Measurements from ENCODE around the gene AOAH.
A peak's percentile ranks its signal among the peaks of the same experiment; 100 is the strongest.

The AOAH gene

GRCh38 chr7:36653663-36654355 lies 70.5 kb downstream of the AOAH start:
- TF ChIP-seq CEBPB (IDR thresholded peaks at IDR 0.05): no peak
- TF ChIP-seq TEAD4 (IDR thresholded peaks at IDR 0.05): no peak

- TF ChIP-seq USF1 (IDR thresholded peaks at IDR 0.05) (no peak), NFIC (IDR thresholded peaks at IDR 0.05) (peak; percentile 74), TEAD4 (IDR thresholded peaks at IDR 0.05) (peak; percentile 87), EGR1 (IDR thresholded peaks at IDR 0.05) (no peak), TAF1 (IDR thresholded peaks at IDR 0.05; ENCODE audit: low read depth) (no peak), EP300 (IDR thresholded peaks at IDR 0.05; ENCODE audit: borderline replicate concordance) (peak; percentile 79), CEBPB (IDR thresholded peaks at IDR 0.05) (peak; percentile 52; the same call in 1 of the 2 replicates), REST (IDR thresholded peaks at IDR 0.05; ENCODE audit: low read depth) (no peak), RAD21 (IDR thresholded peaks at IDR 0.05; ENCODE audit: low read depth) (peak; percentile 14; the same call in 1 of the 2 replicates), YY1 (IDR thresholded peaks at IDR 0.05; ENCODE audit: low read depth) (no peak), FOXM1 (IDR thresholded peaks at IDR 0.05; ENCODE audit: borderline replicate concordance, low read depth) (peak; percentile 82), MAX (IDR thresholded peaks at IDR 0.05) (peak; percentile 45; the same call in 1 of the 2 replicates), CREB1 (IDR thresholded peaks at IDR 0.05; ENCODE audit: low read depth) (no peak; the same call in 1 of the 2 replicates), TCF12 (IDR thresholded peaks at IDR 0.05; ENCODE audit: low read depth) (0 out of 2 replicates have a peak, but pooled peaks have one; percentile 59)
Observed at GRCh38 chr7:36653008-36653662, 71.2 kb downstream of the AOAH start.

GRCh38 chr7:36652431-36652830 lies 71.9 kb downstream of the AOAH start:
- TF ChIP-seq MAX (IDR thresholded peaks at IDR 0.05) (no peak), NFIC (IDR thresholded peaks at IDR 0.05) (no peak), USF1 (IDR thresholded peaks at IDR 0.05) (no peak)

GRCh38 chr7:36651404-36651803 lies 72.9 kb downstream of the AOAH start:
- no peak for TF ChIP-seq REST (IDR thresholded peaks at IDR 0.05; ENCODE audit: low read depth)
- TF ChIP-seq FOXM1 (IDR thresholded peaks at IDR 0.05; ENCODE audit: borderline replicate concordance, low read depth): no peak
- no peak for TF ChIP-seq EGR1 (IDR thresholded peaks at IDR 0.05)
- TF ChIP-seq TEAD4 (IDR thresholded peaks at IDR 0.05): no peak
- no peak for TF ChIP-seq ZBTB7A (IDR thresholded peaks at IDR 0.05; ENCODE audit: low read depth)
- no peak for TF ChIP-seq USF1 (IDR thresholded peaks at IDR 0.05)
- no peak for TF ChIP-seq EP300 (IDR thresholded peaks at IDR 0.05; ENCODE audit: borderline replicate concordance)
- no peak for TF ChIP-seq RAD21 (IDR thresholded peaks at IDR 0.05; ENCODE audit: low read depth)
- no peak for TF ChIP-seq TCF12 (IDR thresholded peaks at IDR 0.05; ENCODE audit: low read depth)
- no peak for TF ChIP-seq TAF1 (IDR thresholded peaks at IDR 0.05; ENCODE audit: low read depth)
- no peak for TF ChIP-seq CREB1 (IDR thresholded peaks at IDR 0.05; ENCODE audit: low read depth)
- no peak for TF ChIP-seq NFIC (IDR thresholded peaks at IDR 0.05)
- no peak for TF ChIP-seq MAX (IDR thresholded peaks at IDR 0.05)

GRCh38 chr7:36650766-36651312 lies 73.5 kb downstream of the AOAH start:
- TF ChIP-seq EP300 (IDR thresholded peaks at IDR 0.05; ENCODE audit: borderline replicate concordance): no peak

All from Ishikawa (cell line).